GM19455 (cell line): ENCODE measurements around the gene SARS2.

ENCODE experiments used
- ATAC-seq: cut with Tn5 transposase; IDR thresholded peaks from one replicate; pipeline ENCODE4 v1.9.1; 2021; ENCODE audit not compliant: unreplicated experiment

SARS2 gene

GRCh38 chr19:38869160-38869835 is 61.3 kb downstream of the SARS2 start:
- ATAC-seq = no peak

GRCh38 chr19:38868551-38868950 is 62.0 kb downstream of the SARS2 start:
- ATAC-seq = no peak

DNA sequence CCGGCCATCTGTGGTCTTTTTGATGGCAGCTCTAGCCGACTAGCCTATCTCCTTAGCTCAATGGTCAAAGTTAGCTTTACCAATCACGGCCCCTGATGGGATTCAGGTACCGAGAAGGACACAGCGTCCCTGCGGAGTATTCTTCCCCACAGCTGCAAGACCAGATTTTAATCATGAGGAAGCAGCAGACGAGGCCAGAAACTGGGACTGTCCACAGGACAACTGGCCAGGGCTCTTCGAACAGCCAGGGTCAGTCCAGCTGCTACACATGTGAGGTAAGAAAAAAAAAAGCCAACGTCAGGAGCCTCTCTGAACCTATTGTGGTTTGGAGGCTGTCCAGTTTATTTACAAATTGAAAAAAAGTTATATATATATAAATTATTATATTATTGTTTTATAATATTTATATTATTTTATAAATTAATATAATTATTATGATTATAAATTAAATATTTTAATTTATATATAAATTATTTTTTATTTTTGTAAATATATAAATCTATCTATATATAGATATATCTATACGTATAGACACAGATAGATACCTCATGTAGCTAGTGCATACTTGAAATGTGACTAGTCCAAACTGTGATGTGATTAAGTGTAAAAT is 63.3 kb downstream of the SARS2 start:
- ATAC-seq = no peak
